ENCODE measurements around the gene TMEM97.

GRCh38 chr17:28348979-28349378 lies 30.0 kb downstream of the TMEM97 start:
- TF ChIP-seq CREB5 (CRISPR knock-in tag; IDR thresholded peaks at IDR 0.05; ENCODE audit: low read depth) (no peak), TCF4 (CRISPR knock-in tag; IDR thresholded peaks at IDR 0.05; ENCODE audit: borderline replicate concordance) (no peak), PATZ1 (CRISPR knock-in tag; IDR thresholded peaks at IDR 0.05; ENCODE audit: borderline replicate concordance) (no peak), PPARA (CRISPR knock-in tag; IDR thresholded peaks at IDR 0.05; ENCODE audit: borderline replicate concordance) (no peak), TSHZ2 (CRISPR knock-in tag; IDR thresholded peaks at IDR 0.05) (no peak), ESRRG (CRISPR knock-in tag; IDR thresholded peaks at IDR 0.05) (no peak), ZFP30 (CRISPR knock-in tag; IDR thresholded peaks at IDR 0.05) (no peak), ZFP3 (CRISPR knock-in tag; IDR thresholded peaks at IDR 0.05) (no peak)

All from SK-N-SH treated with all-trans-retinoic acid at 6 μM for 48 hours (cell line).